ENCODE measurements around the gene PLCB1. TPM values are rescaled to one million over a fixed set of nuclear protein-coding genes. Genes with fewer than 3 reads are reported as not detected.

Gene PLCB1
- total RNA-seq, 1 donor = 14.6 TPM

GRCh38 chr20:8227293-8227692 lies 95.2 kb downstream of the PLCB1 start:
- Histone ChIP-seq H3K4me3 (ENCODE audit: low read length) (no peak overlapping the region), H3K4me1 (ENCODE audit: insufficient read depth, low read length) (no peaks in the 10 kb centered on the region)

GRCh38 chr20:8228315-8228714 lies 96.2 kb downstream of the PLCB1 start:
- Histone ChIP-seq H3K4me3 (ENCODE audit: low read length) (no peak overlapping the region), H3K4me1 (ENCODE audit: insufficient read depth, low read length) (no peaks in the 10 kb centered on the region), H3K9me3 (ENCODE audit: low read depth, low read length) (no peaks in the 10 kb centered on the region), H3K27me3 (ENCODE audit: insufficient read depth, low read length) (no peaks in the 10 kb centered on the region)

More at GRCh38 chr20:8227293-8227692, 95.2 kb downstream of the PLCB1 start:
- no peaks in the 10 kb centered on the region for H3K27me3 ChIP-seq (ENCODE audit: insufficient read depth, low read length)
- no peaks in the 10 kb centered on the region for H3K9me3 ChIP-seq (ENCODE audit: low read depth, low read length)

GRCh38 chr20:8229090-8229489 lies 97.0 kb downstream of the PLCB1 start:
- H3K4me1 ChIP-seq (ENCODE audit: insufficient read depth, low read length) = no peaks in the 10 kb centered on the region
- no peaks in the 10 kb centered on the region for H3K9me3 ChIP-seq (ENCODE audit: low read depth, low read length)
- no peak overlapping the region for H3K4me3 ChIP-seq (ENCODE audit: low read length)
- no peaks in the 10 kb centered on the region for H3K27me3 ChIP-seq (ENCODE audit: insufficient read depth, low read length)

- H3K4me3 ChIP-seq (ENCODE audit: low read length) = no peak overlapping the region
- H3K27me3 ChIP-seq (ENCODE audit: insufficient read depth, low read length) = no peaks in the 10 kb centered on the region
- no peaks in the 10 kb centered on the region for H3K9me3 ChIP-seq (ENCODE audit: low read depth, low read length)
- no peaks in the 10 kb centered on the region for H3K4me1 ChIP-seq (ENCODE audit: insufficient read depth, low read length)
Measured at GRCh38 chr20:8231038-8231437, 99.0 kb downstream of the PLCB1 start.

- no peaks in the 10 kb centered on the region for H3K27me3 ChIP-seq (ENCODE audit: insufficient read depth, low read length)
- no peak overlapping the region for H3K4me3 ChIP-seq (ENCODE audit: low read length)
- H3K4me1 ChIP-seq (ENCODE audit: insufficient read depth, low read length) = no peaks in the 10 kb centered on the region
- H3K9me3 ChIP-seq (ENCODE audit: low read depth, low read length) = no peaks in the 10 kb centered on the region
Measured at GRCh38 chr20:8232332-8232731, 100.3 kb downstream of the PLCB1 start.

GRCh38 chr20:8234580-8234979 lies 102.5 kb downstream of the PLCB1 start:
- Histone ChIP-seq H3K4me1 (ENCODE audit: insufficient read depth, low read length) (no peaks in the 10 kb centered on the region), H3K27me3 (ENCODE audit: insufficient read depth, low read length) (no peaks in the 10 kb centered on the region), H3K9me3 (ENCODE audit: low read depth, low read length) (no peaks in the 10 kb centered on the region), H3K4me3 (ENCODE audit: low read length) (no peak overlapping the region)

GRCh38 chr20:8242066-8242465 lies 110.0 kb downstream of the PLCB1 start:
- Histone ChIP-seq H3K4me3 (ENCODE audit: low read length) (no peak overlapping the region), H3K9me3 (ENCODE audit: low read depth, low read length) (no peaks in the 10 kb centered on the region), H3K4me1 (ENCODE audit: insufficient read depth, low read length) (no peaks in the 10 kb centered on the region), H3K27me3 (ENCODE audit: insufficient read depth, low read length) (no peaks in the 10 kb centered on the region)

- Histone ChIP-seq H3K4me1 (ENCODE audit: insufficient read depth, low read length) (peaks cover 6% of the 10 kb centered on the region), H3K9me3 (ENCODE audit: low read depth, low read length) (no peaks in the 10 kb centered on the region), H3K4me3 (ENCODE audit: low read length) (no peak overlapping the region), H3K27me3 (ENCODE audit: insufficient read depth, low read length) (no peaks in the 10 kb centered on the region)
Measured at GRCh38 chr20:8242827-8243724, 111.0 kb downstream of the PLCB1 start.

- H3K27me3 ChIP-seq (ENCODE audit: insufficient read depth, low read length) = no peaks in the 10 kb centered on the region
- peaks cover 8% of the 10 kb centered on the region for H3K4me1 ChIP-seq (ENCODE audit: insufficient read depth, low read length)
- H3K9me3 ChIP-seq (ENCODE audit: low read depth, low read length) = no peaks in the 10 kb centered on the region
- H3K4me3 ChIP-seq (ENCODE audit: low read length) = no peak overlapping the region
Measured at GRCh38 chr20:8244637-8245036, 112.6 kb downstream of the PLCB1 start.

GRCh38 chr20:8246153-8246552 lies 114.1 kb downstream of the PLCB1 start:
- no peaks in the 10 kb centered on the region for H3K9me3 ChIP-seq (ENCODE audit: low read depth, low read length)
- H3K27me3 ChIP-seq (ENCODE audit: insufficient read depth, low read length) = no peaks in the 10 kb centered on the region
- H3K4me1 ChIP-seq (ENCODE audit: insufficient read depth, low read length) = peaks cover 8% of the 10 kb centered on the region
- H3K4me3 ChIP-seq (ENCODE audit: low read length) = no peak overlapping the region

- H3K4me3 ChIP-seq (ENCODE audit: low read length) = no peak overlapping the region
- H3K9me3 ChIP-seq (ENCODE audit: low read depth, low read length) = no peaks in the 10 kb centered on the region
- peaks cover 8% of the 10 kb centered on the region for H3K4me1 ChIP-seq (ENCODE audit: insufficient read depth, low read length)
Measured at GRCh38 chr20:8246716-8247115, 114.7 kb downstream of the PLCB1 start.

GRCh38 chr20:8248051-8248450 lies 116.0 kb downstream of the PLCB1 start:
- Histone ChIP-seq H3K4me1 (ENCODE audit: insufficient read depth, low read length) (peaks cover 8% of the 10 kb centered on the region), H3K27me3 (ENCODE audit: insufficient read depth, low read length) (no peaks in the 10 kb centered on the region), H3K9me3 (ENCODE audit: low read depth, low read length) (no peaks in the 10 kb centered on the region), H3K4me3 (ENCODE audit: low read length) (no peak overlapping the region)

More at GRCh38 chr20:8246716-8247115, 114.7 kb downstream of the PLCB1 start:
- no peaks in the 10 kb centered on the region for H3K27me3 ChIP-seq (ENCODE audit: insufficient read depth, low read length)

- Histone ChIP-seq H3K4me3 (ENCODE audit: low read length) (no peak overlapping the region), H3K4me1 (ENCODE audit: insufficient read depth, low read length) (peaks cover 8% of the 10 kb centered on the region), H3K9me3 (ENCODE audit: low read depth, low read length) (no peaks in the 10 kb centered on the region), H3K27me3 (ENCODE audit: insufficient read depth, low read length) (no peaks in the 10 kb centered on the region)
Measured at GRCh38 chr20:8249634-8250033, 117.6 kb downstream of the PLCB1 start.

- Histone ChIP-seq H3K4me1 (ENCODE audit: insufficient read depth, low read length) (peaks cover 8% of the 10 kb centered on the region), H3K27me3 (ENCODE audit: insufficient read depth, low read length) (no peaks in the 10 kb centered on the region), H3K4me3 (ENCODE audit: low read length) (no peak overlapping the region), H3K9me3 (ENCODE audit: low read depth, low read length) (no peaks in the 10 kb centered on the region)
Measured at GRCh38 chr20:8250539-8251200, 118.6 kb downstream of the PLCB1 start.

- Histone ChIP-seq H3K27me3 (ENCODE audit: insufficient read depth, low read length) (no peaks in the 10 kb centered on the region), H3K9me3 (ENCODE audit: low read depth, low read length) (no peaks in the 10 kb centered on the region), H3K4me1 (ENCODE audit: insufficient read depth, low read length) (peaks cover 8% of the 10 kb centered on the region), H3K4me3 (ENCODE audit: low read length) (no peak overlapping the region)
Measured at GRCh38 chr20:8251201-8251575, 119.1 kb downstream of the PLCB1 start.

Measured in mononuclear cell (primary cell).